Stimulated activated CD4-positive, alpha-beta T cell treated with anti-CD3 and anti-CD28 coated beads, Interleukin-2, amount 100 ng/mL, for 4 hours (primary cell): ENCODE results near the gene RBM46.

Experiments
- DNase-seq: peaks from one replicate; pipeline ENCODE4 v3.0.0-alpha.2; 2020; ENCODE audit warnings: low read depth

The RBM46 gene

GRCh38 chr4:154781126-154781982, at the start of gene RBM46:
Gene RBM46, plus strand, starts transcription at chr4:154781272. Its CDS starts 15,481 bp downstream, at chr4:154796753.
- DNase-seq, result no peak

DNA sequence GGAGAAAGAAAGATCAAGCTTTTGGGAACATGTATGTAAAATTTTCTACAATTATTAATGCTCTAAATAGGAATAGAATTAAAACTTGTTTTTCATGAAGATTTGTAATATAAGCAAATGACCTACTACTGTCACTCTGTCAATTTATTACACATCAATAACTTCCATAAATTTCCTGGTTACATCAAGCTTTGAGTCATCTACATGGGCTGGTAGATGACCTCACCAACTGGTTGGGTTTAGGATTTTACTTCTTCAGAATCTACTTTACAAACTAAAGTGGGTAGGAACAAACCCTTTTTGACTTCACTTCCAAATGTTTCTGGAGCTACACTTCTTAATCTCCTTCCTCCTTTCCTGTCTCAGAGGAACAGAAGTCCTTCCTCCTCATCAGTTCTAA, 49.3 kb upstream of the RBM46 start:
- DNase-seq, result no peak

DNA sequence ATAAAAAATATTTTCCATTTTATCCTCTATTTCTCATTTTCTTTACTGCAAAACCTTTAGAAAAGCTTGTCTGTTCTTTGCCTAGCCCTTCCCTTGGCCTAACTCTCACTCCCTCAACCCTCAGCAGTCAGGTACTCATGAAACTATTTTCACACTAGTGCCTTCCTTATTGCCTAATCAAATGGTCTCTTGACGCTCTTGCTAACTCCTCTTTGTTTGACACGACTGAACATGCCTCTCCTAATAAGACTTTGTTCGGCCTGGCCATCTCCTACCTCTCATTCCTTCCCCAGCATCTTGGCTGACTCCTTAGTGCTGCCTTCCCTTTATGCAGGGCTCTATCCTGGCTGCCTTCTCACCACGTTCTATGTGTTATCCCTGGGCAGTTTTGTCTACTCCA, 48.4 kb upstream of the RBM46 start:
- no peak for DNase-seq

- no peak for DNase-seq
Observed at GRCh38 chr4:154736770-154737169, 44.3 kb upstream of the RBM46 start.

- DNase-seq, result no peak
Observed at GRCh38 chr4:154738426-154738825, 42.6 kb upstream of the RBM46 start.

GRCh38 chr4:154739111-154739510, 42.0 kb upstream of the RBM46 start:
- DNase-seq, result no peak

DNA sequence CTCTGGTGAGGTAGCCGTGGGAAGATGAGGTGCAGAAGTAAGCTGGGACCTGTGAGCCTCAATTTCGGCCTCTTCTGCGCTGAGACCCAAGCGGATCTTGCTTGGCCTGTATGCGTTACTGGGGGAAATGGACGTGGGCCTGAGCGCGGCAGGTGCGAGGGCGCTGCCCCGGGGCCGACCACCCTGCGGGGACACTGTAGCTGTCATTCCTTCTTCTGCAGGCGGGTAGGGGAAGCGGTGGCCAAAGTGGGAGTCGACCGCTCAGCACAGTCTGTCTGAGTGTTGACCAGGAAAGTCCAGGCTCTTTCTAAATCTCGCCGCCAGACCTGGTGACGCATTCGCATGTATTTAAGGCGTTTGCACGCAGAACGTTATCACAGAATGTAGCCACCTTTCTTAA, 40.6 kb upstream of the RBM46 start:
- DNase-seq, result no peak

GRCh38 chr4:154741131-154741665, 39.9 kb upstream of the RBM46 start:
- DNase-seq, result no peak

- no peak for DNase-seq
Observed at GRCh38 chr4:154741922-154742850, 38.9 kb upstream of the RBM46 start.

- peak; percentile 3 for DNase-seq
Observed at GRCh38 chr4:154743683-154744340, 37.3 kb upstream of the RBM46 start, which contains the start of gene LRAT. Gene LRAT, plus strand, starts transcription at chr4:154744000. Its CDS starts 327 bp downstream, at chr4:154744327.

DNA sequence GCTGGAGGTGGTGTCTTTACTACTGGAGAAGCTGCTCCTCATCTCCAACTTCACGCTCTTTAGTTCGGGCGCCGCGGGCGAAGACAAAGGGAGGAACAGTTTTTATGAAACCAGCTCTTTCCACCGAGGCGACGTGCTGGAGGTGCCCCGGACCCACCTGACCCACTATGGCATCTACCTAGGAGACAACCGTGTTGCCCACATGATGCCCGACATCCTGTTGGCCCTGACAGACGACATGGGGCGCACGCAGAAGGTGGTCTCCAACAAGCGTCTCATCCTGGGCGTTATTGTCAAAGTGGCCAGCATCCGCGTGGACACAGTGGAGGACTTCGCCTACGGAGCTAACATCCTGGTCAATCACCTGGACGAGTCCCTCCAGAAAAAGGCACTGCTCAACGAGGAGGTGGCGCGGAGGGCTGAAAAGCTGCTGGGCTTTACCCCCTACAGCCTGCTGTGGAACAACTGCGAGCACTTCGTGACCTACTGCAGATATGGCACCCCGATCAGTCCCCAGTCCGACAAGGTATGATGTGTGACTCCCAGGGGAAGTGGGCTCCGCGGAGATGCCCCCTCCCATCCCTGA, 36.6 kb upstream of the RBM46 start:
- no peak for DNase-seq

DNA sequence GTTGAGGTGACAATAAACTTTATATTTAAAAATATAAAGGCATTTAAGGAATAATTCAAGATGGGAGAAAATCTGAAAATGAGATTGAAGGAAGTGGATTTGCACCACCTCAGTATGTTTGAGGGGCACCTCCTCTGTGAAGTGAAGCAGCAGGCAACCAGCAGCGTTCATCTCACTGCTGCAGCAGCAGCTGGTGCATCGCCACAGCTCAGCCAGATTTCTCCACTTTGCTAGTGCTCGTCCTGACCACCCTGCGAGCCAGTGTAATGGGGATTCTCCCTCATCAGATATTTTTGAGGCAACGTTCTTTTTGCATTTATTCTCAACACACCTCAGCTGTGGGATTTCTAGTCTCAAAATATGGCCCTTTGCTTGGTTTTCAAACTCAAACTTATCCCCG, 23.4 kb upstream of the RBM46 start:
- DNase-seq, result no peak

GRCh38 chr4:154760895-154761294, 20.2 kb upstream of the RBM46 start:
- DNase-seq, result no peak

GRCh38 chr4:154778264-154778663, 2.8 kb upstream of the RBM46 start:
- DNase-seq, result no peak

DNA sequence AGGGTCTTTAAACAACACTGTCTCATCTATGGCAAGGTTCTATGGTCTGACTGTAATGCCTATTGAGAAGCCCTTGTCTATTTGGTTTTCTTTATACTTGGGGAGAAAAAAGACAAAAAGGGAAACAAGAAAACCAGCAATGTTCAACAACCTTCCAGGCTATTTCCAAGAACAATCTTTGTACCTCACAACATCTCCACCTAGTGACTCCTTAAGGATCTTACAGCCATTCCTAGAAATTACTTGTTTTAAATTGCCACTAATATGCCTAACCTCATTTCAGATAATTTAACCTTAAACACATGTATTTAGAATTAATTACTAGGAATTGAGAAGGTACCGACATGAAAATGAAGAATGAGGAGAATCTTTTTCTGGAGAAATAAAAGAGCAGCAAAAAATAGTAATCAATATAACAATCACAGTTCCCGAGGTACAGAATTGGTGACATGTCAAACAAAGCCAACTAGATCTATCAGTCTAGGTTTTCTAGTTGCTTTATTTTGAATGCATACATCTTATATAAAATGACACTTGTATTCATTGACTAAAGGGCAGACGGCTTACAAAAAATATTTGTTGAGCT, 1.6 kb upstream of the RBM46 start:
- no peak for DNase-seq

DNA sequence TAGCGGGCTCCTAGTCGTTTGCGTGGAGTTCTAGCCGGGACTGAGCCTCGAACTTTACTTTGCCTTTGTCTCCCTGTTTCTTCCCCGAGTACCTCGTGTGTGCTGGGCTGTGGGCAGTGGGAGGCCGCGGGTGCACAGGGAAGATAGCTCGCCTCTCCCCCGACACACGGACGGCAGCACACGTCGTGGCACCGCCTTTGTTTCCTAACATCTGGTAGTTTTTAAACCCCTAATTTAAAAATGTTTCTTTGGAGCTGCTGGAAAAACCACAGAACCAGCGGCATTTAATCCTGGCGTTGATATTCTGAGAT, 866 bp downstream of the RBM46 start:
- no peak for DNase-seq

DNA sequence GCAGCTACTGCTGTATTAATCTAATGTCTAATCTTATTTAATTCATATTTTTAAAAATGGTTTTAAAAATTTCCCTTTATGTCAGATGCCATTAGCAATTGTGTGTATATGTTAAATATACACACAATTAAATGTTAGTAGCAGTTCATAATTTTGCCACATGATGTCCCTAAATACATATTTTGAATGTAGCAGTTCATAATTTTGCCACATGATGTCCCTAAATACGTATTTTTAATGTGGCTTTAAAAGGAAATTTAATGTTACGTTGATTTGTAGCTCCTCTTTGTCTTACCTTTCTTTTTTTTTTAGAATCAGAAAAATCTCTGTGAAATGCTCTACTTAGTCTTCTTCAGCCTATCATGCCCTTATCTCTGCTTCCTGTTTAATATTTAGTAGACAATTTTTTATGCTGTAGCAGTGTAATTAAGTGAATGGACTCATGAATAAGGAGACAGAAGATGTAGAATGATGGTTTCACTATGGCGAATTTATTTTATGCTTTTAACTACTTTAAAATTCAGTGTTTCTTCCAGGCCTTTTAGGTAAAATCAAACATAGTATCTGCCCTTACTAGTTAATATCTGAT, 26.1 kb downstream of the RBM46 start:
- no peak for DNase-seq

DNA sequence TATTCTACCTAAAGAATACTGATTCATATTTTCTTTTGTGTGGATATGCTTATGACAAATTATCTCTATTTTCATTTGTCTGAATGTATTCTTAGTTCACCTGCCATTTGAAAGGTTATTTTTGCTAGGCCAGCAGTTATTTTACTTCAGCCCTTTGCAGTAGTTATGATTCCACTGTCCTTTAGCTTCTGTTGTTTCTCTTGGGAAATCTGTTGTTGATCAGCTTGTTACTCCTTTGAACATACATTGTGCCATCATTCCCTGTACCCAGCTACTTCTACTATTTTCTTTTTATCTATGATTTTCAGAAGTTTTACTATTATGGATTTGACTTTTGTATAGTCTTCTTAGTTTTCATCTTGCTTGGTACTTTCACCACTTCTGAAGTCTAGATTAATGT, 37.2 kb downstream of the RBM46 start:
- no peak for DNase-seq

- no peak for DNase-seq
Observed at GRCh38 chr4:154822775-154823174, 41.7 kb downstream of the RBM46 start.

DNA sequence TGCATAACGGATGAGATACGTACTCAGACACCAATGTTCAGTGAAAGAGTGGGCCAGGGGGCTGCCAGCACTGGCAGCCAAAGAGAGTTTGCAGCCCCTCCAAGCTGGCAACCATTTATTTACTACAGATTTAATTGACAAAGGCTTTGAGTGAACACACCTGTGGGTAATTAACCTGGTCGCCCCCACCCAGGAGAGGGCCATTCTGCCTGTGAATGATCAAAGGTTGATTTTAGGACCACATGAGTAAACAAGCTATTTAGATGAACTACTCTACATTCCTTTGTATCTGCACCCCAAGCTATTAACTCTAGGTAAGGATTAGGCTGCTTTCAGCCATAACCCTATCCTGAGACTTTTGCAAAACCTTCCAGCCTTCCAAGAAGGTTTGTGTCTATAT, 55.0 kb downstream of the RBM46 start:
- no peak for DNase-seq

GRCh38 chr4:154836513-154836912, 55.4 kb downstream of the RBM46 start:
- no peak for DNase-seq
